HepG2 (cell line): Measurements from ENCODE around the gene COBL. TPM values are rescaled to one million over a fixed set of nuclear protein-coding genes. Genes with fewer than 3 reads are reported as not detected.

Experiments
- ATAC-seq: fragments of 200-7000 bp; cut with Tn5 transposase; 3 replicates; pipeline ENCODE4 v1.9.1; 2020; ENCODE audit warnings: mild to moderate bottlenecking, moderate library complexity
- BruUV-seq: library from RNA; stranded (reverse); fragments of 400-500 nt; replicated peaks from 2 replicates; lab custom pipeline; 2021; lab: Mats Ljungman, UMichigan
- CTCF ChIA-PET: fragments of 300-600 bp; formaldehyde crosslinking; extraction: SDS; loops from one replicate; lab custom pipeline; 2021; ENCODE audit warnings: low total read pairs, inconsistent platforms, low intra/inter-chr PET ratio; lab: Yijun Ruan, JAX
- POLR2A ChIA-PET: fragments of 350-600 bp; sonication (Branson Sonifier 250); formaldehyde crosslinking; loops from one replicate; lab custom pipeline; 2020; ENCODE audit warnings: antibody characterized with exemption, inconsistent platforms; lab: Yijun Ruan, JAX
- DNase-seq: peaks from one replicate; pipeline ENCODE4 v3.0.0-alpha.2; 2015; ENCODE audit warnings: low spot score
- FAIRE-seq: peaks from 3 replicates; lab custom pipeline; 2011; peaks lifted over from hg19 to GRCh38; lab: Jason Lieb, UNC
- H2AFZ ChIP-seq: one replicate; pipeline ENCODE4 v1.6.1; 2011; ENCODE audit warnings: low read length, inconsistent platforms
- H3K27ac ChIP-seq: fragments of 300-600 bp; 3 replicates; pipeline ENCODE4 v1.8.0; 2011; ENCODE audit warnings: mixed run types, mild to moderate bottlenecking, mixed read lengths, low read length, inconsistent platforms; ENCODE audit not compliant: insufficient read depth; ENCODE audit errors: extremely low read length
- H3K27me3 ChIP-seq, 2 experiments: fragments of 200-600 bp in 1 of 2; 2 replicates in 1 of 2; 3 replicates in 1 of 2; pipeline versions ENCODE4 v1.6.0 to v1.8.0; 2011; ENCODE audit warnings: low read length in 2 of 2, mild to moderate bottlenecking in 2 of 2, moderate library complexity in 2 of 2, inconsistent platforms in 1 of 2; ENCODE audit not compliant: insufficient read depth in 2 of 2, control insufficient read depth in 1 of 2
- H3K36me3 ChIP-seq, 2 experiments: fragments of 200-600 bp in 1 of 2; replicated peaks in 1 of 2; 2 replicates in 1 of 2; 3 replicates in 1 of 2; pipeline versions ENCODE4 v1.5.1 to v1.8.0; 2011; ENCODE audit warnings: low read length in 2 of 2, inconsistent platforms in 1 of 2; ENCODE audit not compliant: insufficient read depth in 2 of 2, control insufficient read depth in 1 of 2
- H3K4me1 ChIP-seq: 2 replicates; pipeline ENCODE4 v1.5.1; 2012; ENCODE audit warnings: low read length, inconsistent platforms; ENCODE audit not compliant: insufficient read depth
- H3K4me2 ChIP-seq: 2 replicates; pipeline ENCODE4 v1.6.0; 2011; ENCODE audit warnings: low read depth, low read length, inconsistent platforms
- H3K4me3 ChIP-seq, 3 experiments: fragments of 200-600 bp in 1 of 3; sonication (generic), shearing (Covaris generic) in 1 of 3; replicated peaks in 1 of 3; 2 replicates each; pipeline ENCODE4 v1.5.1; 2011 to 2016; ENCODE audit warnings: low read length in 3 of 3, inconsistent platforms in 2 of 3, low read depth in 2 of 3, mild to moderate bottlenecking in 2 of 3, control low read depth in 1 of 3, mixed read lengths in 1 of 3; ENCODE audit not compliant: insufficient read depth in 1 of 3
- H3K79me2 ChIP-seq: one replicate; pipeline ENCODE4 v1.6.1; 2011; ENCODE audit warnings: low read length, inconsistent platforms; ENCODE audit not compliant: insufficient read depth
- H3K9ac ChIP-seq: 2 replicates; pipeline ENCODE4 v1.6.0; 2011; ENCODE audit warnings: mild to moderate bottlenecking, low read depth, low read length, inconsistent platforms; ENCODE audit not compliant: insufficient read depth
- H3K9me3 ChIP-seq: 2 replicates; pipeline ENCODE4 v1.5.1; 2012; ENCODE audit warnings: mild to moderate bottlenecking, low read length
- H4K20me1 ChIP-seq: 2 replicates; pipeline ENCODE4 v1.6.0; 2011; ENCODE audit warnings: inconsistent platforms, mild to moderate bottlenecking, low read length, moderate library complexity; ENCODE audit not compliant: insufficient read depth
- ATF4 ChIP-seq, 2 experiments: fragments of 450-650 bp in 1 of 2; sonication (generic) in 1 of 2; formaldehyde crosslinking; IDR thresholded peaks; 2 replicates each; pipeline versions ENCODE4 v1.5.0 to v1.8.0; 2020 to 2022; ENCODE audit warnings: mild to moderate bottlenecking in 1 of 2, missing genetic modification reagents in 1 of 2
- CEBPB ChIP-seq: IDR thresholded peaks from 2 replicates; pipeline ENCODE4 v1.6.1; 2011; ENCODE audit warnings: low read depth, low read length, improper control_type of control experiment, borderline replicate concordance
- PRPF4 ChIP-seq: fragments of 200-400 bp; formaldehyde crosslinking; IDR thresholded peaks from 2 replicates; pipeline ENCODE4 v1.6.1; 2016; ENCODE audit warnings: low read length, low read depth; ENCODE audit not compliant: poor library complexity, severe bottlenecking
- SIX1 ChIP-seq: sonication (generic); formaldehyde crosslinking; IDR thresholded peaks from 2 replicates; pipeline ENCODE4 v1.4.0; 2020; ENCODE audit warnings: missing genetic modification reagents, borderline replicate concordance
- ZMYM4 ChIP-seq: sonication (generic); formaldehyde crosslinking; IDR thresholded peaks from 2 replicates; pipeline ENCODE4 v1.8.1; 2023; ENCODE audit warnings: mild to moderate bottlenecking, missing genetic modification reagents
- ZNF562 ChIP-seq: sonication (generic); formaldehyde crosslinking; IDR thresholded peaks from 2 replicates; pipeline ENCODE4 v1.8.0; 2022; ENCODE audit warnings: missing genetic modification reagents, borderline replicate concordance
- ZNF629 ChIP-seq: sonication (generic); formaldehyde crosslinking; conservative IDR thresholded peaks from 2 replicates; pipeline ENCODE4 v1.5.0; 2020; ENCODE audit warnings: missing genetic modification reagents
- ZNF782 ChIP-seq: sonication (generic); formaldehyde crosslinking; IDR thresholded peaks from 2 replicates; pipeline ENCODE4 v1.4.0; 2020; ENCODE audit warnings: missing genetic modification reagents, mild to moderate bottlenecking, borderline replicate concordance
- WGBS: methylation state at CpG from one replicate; pipeline ENCODE4 v1.1.6; 2017; ENCODE audit warnings: low lambda C conversion rate; 5-methylcytosine and 5-hydroxymethylcytosine counted together
- in situ Hi-C: cut with HindIII; loops from 2 replicates; pipeline ENCODE4 v1.10.0; 2017; ENCODE audit warnings: low pct_unique_long_range_greater_than_20kb; ENCODE audit not compliant: extremely low pct_ligation_motif_present
- intact Hi-C: fragments of 100-400 bp; cut with micrococcal nuclease; formaldehyde crosslinking; loops from one replicate; pipeline ENCODE4 v1.10.0; 2022; ENCODE audit not compliant: unreplicated experiment
- polyA plus RNA-seq, 8 experiments: library from polyadenylated mRNA; depleted of rRNA in 3 of 8; stranded (reverse) in 7 of 8; unstranded in 1 of 8; fragments of >200 nt; fragmentation: Illumina TruSeq in 4 of 8; extraction: Trizol in 4 of 8; gene quantifications; 2 replicates each; pipeline versions ENCODE4 v1.2.1 to v1.2.3, GENCODE V29; 2011 to 2016; ENCODE audit warnings: low read depth in 4 of 8, missing spikeins in 1 of 8, mixed read lengths in 1 of 8; ENCODE audit not compliant: insufficient read depth in 1 of 8
- total RNA-seq, 5 experiments: library from RNA; depleted of rRNA; stranded (reverse); fragments of >200 nt; fragmentation: Illumina TruSeq; extraction: Trizol; gene quantifications; 2 replicates each; pipeline ENCODE4 v1.2.3, GENCODE V29; 2016; ENCODE audit warnings: low read depth in 1 of 5
- TF ChIP-seq, protein P1 (sequence below): sonication (generic); formaldehyde crosslinking; IDR thresholded peaks from 2 replicates; pipeline ENCODE4 v1.8.1; 2023; ENCODE audit warnings: mild to moderate bottlenecking, missing genetic modification reagents
- TF ChIP-seq, protein P2 (sequence below): IDR thresholded peaks from 2 replicates; pipeline ENCODE4 v1.4.0; 2020; ENCODE audit warnings: mild to moderate bottlenecking, missing genetic modification reagents

Gene COBL
- total and polyA plus RNA-seq, 2 of the 13 experiments (the other 11 are each of a cell fraction or from before 2014, with no cell fraction given) = 3.8 to 4.9 TPM

DNA sequence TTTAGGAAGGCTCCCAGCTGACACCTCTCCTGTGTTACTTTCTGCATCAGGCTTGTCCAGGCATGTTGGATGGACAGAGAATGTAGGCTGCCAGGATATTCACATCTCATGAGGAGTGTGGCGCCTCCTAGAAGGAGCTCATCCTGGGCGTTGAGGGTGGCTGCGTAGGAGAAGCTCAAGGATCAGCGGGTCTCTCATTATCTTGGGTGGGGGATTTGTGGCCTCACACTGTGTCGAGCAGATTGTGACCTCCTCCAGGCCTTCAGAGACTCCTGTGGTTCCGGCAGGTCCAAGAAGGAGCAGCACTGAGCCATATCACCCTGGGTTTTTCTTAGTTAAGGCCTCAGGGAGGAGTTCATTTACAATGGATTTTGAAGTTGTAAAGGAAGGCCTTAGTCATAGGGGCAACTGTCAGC, 8.7 kb upstream of the COBL start:
- no peak overlapping the region for H2AFZ ChIP-seq
- peaks cover 70% of the 10 kb centered on the region for H3K4me1 ChIP-seq
- H3K9me3 ChIP-seq = no peaks in the 10 kb centered on the region
- H3K27ac ChIP-seq = no peak overlapping the region
- WGBS = 95% methylated on average over 6 of the region's 6 CpGs
- in situ Hi-C loops (no loop called here), intact Hi-C loops (no loop called here)
- no peak overlapping the region for H3K9ac ChIP-seq
- FAIRE-seq (no peak), DNase-seq (no peak), ATAC-seq (no peak)
- H3K27me3 ChIP-seq = 0 out of 5 replicates have a peak, but pooled peaks cover 0 to 3% of the 10 kb centered on the region in 2 experiments
- no peak overlapping the region for H3K4me3 ChIP-seq
- TF ChIP-seq ZNF562 (no peak), ZNF629 (CRISPR knock-in tag) (no peak), ZNF782 (CRISPR knock-in tag) (no peak), PRPF4 (no peak)
- TF ChIP-seq, protein P1, sequence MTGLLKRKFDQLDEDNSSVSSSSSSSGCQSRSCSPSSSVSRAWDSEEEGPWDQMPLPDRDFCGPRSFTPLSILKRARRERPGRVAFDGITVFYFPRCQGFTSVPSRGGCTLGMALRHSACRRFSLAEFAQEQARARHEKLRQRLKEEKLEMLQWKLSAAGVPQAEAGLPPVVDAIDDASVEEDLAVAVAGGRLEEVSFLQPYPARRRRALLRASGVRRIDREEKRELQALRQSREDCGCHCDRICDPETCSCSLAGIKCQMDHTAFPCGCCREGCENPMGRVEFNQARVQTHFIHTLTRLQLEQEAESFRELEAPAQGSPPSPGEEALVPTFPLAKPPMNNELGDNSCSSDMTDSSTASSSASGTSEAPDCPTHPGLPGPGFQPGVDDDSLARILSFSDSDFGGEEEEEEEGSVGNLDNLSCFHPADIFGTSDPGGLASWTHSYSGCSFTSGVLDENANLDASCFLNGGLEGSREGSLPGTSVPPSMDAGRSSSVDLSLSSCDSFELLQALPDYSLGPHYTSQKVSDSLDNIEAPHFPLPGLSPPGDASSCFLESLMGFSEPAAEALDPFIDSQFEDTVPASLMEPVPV (CRISPR knock-in tag) = no peak
- CTCF ChIA-PET = no interaction called here
- POLR2A ChIA-PET = no interaction called here
- H4K20me1 ChIP-seq = no peaks in the 10 kb centered on the region
- H3K36me3 ChIP-seq = no peaks in the 10 kb centered on the region
- H3K4me2 ChIP-seq = no peak overlapping the region
- H3K79me2 ChIP-seq = no peaks in the 10 kb centered on the region
- BruUV-seq = no TSS peak

DNA sequence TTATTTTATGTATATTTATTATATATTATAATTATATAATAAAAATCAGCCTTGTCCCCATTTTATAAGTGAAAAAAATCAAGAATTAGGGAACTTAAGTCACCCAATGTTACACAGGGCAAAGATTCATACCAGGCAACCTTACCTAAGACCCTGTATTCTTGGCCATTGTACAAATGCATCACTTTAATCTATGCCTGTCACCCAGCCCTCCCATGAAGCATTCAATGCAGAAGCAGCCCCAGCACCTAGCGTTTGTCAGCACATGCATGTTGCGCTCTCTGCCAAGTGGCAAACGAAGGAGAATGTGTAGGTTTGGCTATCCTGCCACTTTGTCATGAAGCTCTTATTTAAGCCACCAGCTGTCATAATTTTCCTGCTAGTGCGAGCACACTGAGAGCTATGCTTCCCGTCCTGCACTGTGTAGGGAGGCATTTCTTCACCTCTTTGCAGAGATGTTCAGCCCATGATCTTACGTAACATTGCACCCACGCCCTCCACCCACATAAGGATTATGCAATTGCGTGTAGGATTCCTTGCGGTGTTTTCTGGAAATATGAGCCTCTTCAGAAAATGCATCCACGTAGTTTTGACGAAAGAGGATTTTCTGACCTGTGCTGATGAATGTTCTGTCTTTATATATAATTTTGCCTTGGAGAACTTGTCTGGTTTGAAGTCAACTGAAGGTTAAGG, 7.7 kb upstream of the COBL start:
- Histone ChIP-seq H3K27ac (no peak overlapping the region), H4K20me1 (no peaks in the 10 kb centered on the region), H3K4me2 (peak overlapping the region; percentile 36; the same call in 1 of the 2 replicates), H3K27me3 (0 out of 5 replicates have a peak, but pooled peaks cover 0 to 3% of the 10 kb centered on the region in 2 experiments), H3K9me3 (no peaks in the 10 kb centered on the region), H3K79me2 (no peaks in the 10 kb centered on the region), H2AFZ (no peak overlapping the region), H3K36me3 (no peaks in the 10 kb centered on the region), H3K4me1 (peaks cover 78% of the 10 kb centered on the region), H3K9ac (no peak overlapping the region), H3K4me3 (no peak overlapping the region)
- ATAC-seq (no peak), FAIRE-seq (no peak), DNase-seq (no peak)
- ChIA-PET CTCF (no interaction called here), POLR2A (no interaction called here)
- intact Hi-C loops = no loop called here
- in situ Hi-C loops = no loop called here
- WGBS = 17% methylated on average over 11 of the region's 11 CpGs
- BruUV-seq = no TSS peak
- TF ChIP-seq, protein P2, sequence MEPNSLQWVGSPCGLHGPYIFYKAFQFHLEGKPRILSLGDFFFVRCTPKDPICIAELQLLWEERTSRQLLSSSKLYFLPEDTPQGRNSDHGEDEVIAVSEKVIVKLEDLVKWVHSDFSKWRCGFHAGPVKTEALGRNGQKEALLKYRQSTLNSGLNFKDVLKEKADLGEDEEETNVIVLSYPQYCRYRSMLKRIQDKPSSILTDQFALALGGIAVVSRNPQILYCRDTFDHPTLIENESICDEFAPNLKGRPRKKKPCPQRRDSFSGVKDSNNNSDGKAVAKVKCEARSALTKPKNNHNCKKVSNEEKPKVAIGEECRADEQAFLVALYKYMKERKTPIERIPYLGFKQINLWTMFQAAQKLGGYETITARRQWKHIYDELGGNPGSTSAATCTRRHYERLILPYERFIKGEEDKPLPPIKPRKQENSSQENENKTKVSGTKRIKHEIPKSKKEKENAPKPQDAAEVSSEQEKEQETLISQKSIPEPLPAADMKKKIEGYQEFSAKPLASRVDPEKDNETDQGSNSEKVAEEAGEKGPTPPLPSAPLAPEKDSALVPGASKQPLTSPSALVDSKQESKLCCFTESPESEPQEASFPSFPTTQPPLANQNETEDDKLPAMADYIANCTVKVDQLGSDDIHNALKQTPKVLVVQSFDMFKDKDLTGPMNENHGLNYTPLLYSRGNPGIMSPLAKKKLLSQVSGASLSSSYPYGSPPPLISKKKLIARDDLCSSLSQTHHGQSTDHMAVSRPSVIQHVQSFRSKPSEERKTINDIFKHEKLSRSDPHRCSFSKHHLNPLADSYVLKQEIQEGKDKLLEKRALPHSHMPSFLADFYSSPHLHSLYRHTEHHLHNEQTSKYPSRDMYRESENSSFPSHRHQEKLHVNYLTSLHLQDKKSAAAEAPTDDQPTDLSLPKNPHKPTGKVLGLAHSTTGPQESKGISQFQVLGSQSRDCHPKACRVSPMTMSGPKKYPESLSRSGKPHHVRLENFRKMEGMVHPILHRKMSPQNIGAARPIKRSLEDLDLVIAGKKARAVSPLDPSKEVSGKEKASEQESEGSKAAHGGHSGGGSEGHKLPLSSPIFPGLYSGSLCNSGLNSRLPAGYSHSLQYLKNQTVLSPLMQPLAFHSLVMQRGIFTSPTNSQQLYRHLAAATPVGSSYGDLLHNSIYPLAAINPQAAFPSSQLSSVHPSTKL (CRISPR knock-in tag) = 0 out of 2 replicates have a peak, but pooled peaks have one; percentile 15
- TF ChIP-seq ATF4 (CRISPR knock-in tag; IDR thresholded peaks at IDR 0.05) = peak in 1 of 2 experiments; percentile 55; a peak in 2 of 4 replicates
- TF ChIP-seq ZMYM4 = 0 out of 2 replicates have a peak, but pooled peaks have one; percentile 15
- TF ChIP-seq SIX1 (CRISPR knock-in tag) = 0 out of 2 replicates have a peak, but pooled peaks have one; percentile 35
- TF ChIP-seq CEBPB = peak; percentile 91
